ENCODE data around the gene PDE9A.

GRCh38 chr21:42705746-42706374, 52.4 kb downstream of the PDE9A start:
- TF ChIP-seq POLR2A (IDR thresholded peaks at IDR 0.05) (no peak), CTCF (IDR thresholded peaks at IDR 0.05) (no peak)
